Spleen (tissue), 11 donors: ENCODE results near the gene GYPC. TPM values are rescaled to one million over a fixed set of nuclear protein-coding genes. Genes with fewer than 3 reads are reported as not detected.

Source experiments
- DNase-seq: peaks from one replicate; pipeline ENCODE4 v3.0.0-alpha.2; 2020
- H3K27ac ChIP-seq, 8 donors: fragments of 200-600 bp; sonication (generic) in 7 of 8; 1 replicate in 4 of 8; 2 replicates in 4 of 8; pipeline versions ENCODE4 v1.5.0 to v1.8.0; 2016 to 2021; ENCODE audit warnings: inconsistent platforms in 4 of 8, mild to moderate bottlenecking in 4 of 8, moderate library complexity in 1 of 8
- H3K27me3 ChIP-seq, 7 donors: fragments of 200-600 bp; sonication (generic) in 6 of 7; replicated peaks in 1 of 7; 1 replicate in 4 of 7; 2 replicates in 3 of 7; pipeline versions ENCODE4 v1.5.0 to v1.8.0; 2016 to 2021; ENCODE audit warnings: inconsistent platforms in 3 of 7, mild to moderate bottlenecking in 1 of 7
- H3K36me3 ChIP-seq, 6 donors: fragments of 200-600 bp; sonication (generic) in 5 of 6; 1 replicate in 4 of 6; 2 replicates in 2 of 6; pipeline versions ENCODE4 v1.5.0 to v1.8.0; 2016 to 2021; ENCODE audit warnings: inconsistent platforms in 2 of 6
- H3K4me1 ChIP-seq, 6 donors: fragments of 200-600 bp; sonication (generic) in 5 of 6; 1 replicate in 3 of 6; 2 replicates in 3 of 6; pipeline versions ENCODE4 v1.5.0 to v1.8.0; 2016 to 2021; ENCODE audit warnings: inconsistent platforms in 3 of 6
- H3K4me3 ChIP-seq, 8 donors: fragments of 200-600 bp; sonication (generic) in 7 of 8; 1 replicate in 4 of 8; 2 replicates in 4 of 8; pipeline versions ENCODE4 v1.5.0 to v1.8.0; 2016 to 2021; ENCODE audit warnings: inconsistent platforms in 4 of 8, mild to moderate bottlenecking in 4 of 8, moderate library complexity in 2 of 8
- H3K9me3 ChIP-seq, 8 donors: fragments of 200-600 bp; sonication (generic) in 7 of 8; 1 replicate in 4 of 8; 2 replicates in 4 of 8; pipeline versions ENCODE4 v1.5.0 to v1.8.0; 2016 to 2021; ENCODE audit warnings: inconsistent platforms in 4 of 8
- CTCF ChIP-seq, 11 experiments: fragments of 200-600 bp in 7 of 11; fragments of 450-650 bp in 4 of 11; sonication (generic) in 4 of 11; IDR thresholded peaks in 8 of 11; conservative IDR thresholded peaks in 3 of 11; 1 replicate in 7 of 11; 2 replicates in 4 of 11; pipeline versions ENCODE4 v1.4.0 to v1.8.0; 2016 to 2021; ENCODE audit warnings: antibody characterized with exemption in 11 of 11, inconsistent platforms in 4 of 11, mild to moderate bottlenecking in 1 of 11
- POLR2A ChIP-seq, 3 donors: fragments of 450-650 bp; IDR thresholded peaks; one replicate each; pipeline ENCODE4 v1.5.1; 2017; ENCODE audit warnings: antibody characterized with exemption in 3 of 3, mild to moderate bottlenecking in 1 of 3
- POLR2AphosphoS5 ChIP-seq, 3 donors: sonication (generic); formaldehyde crosslinking; IDR thresholded peaks; one replicate each; pipeline ENCODE4 v1.5.1; 2017; ENCODE audit warnings: antibody characterized with exemption in 3 of 3
- WGBS, 5 donors: extraction: QIAGEN DNeasy Blood & Tissue Kit in 3 of 5; methylation state at CpG; one replicate each; pipeline versions ENCODE4 v1.1.5 to v1.1.7; 2013 to 2018; 5-methylcytosine and 5-hydroxymethylcytosine counted together
- intact Hi-C: fragments of 100-400 bp; cut with DNase I; formaldehyde crosslinking; loops from one replicate; pipeline ENCODE4 v1.15.0; 2023; ENCODE audit warnings: low total_unique reads
- polyA plus RNA-seq, 3 donors: library from polyadenylated mRNA; stranded (reverse); fragments of 200-250 nt; gene quantifications; one replicate each; pipeline ENCODE4 v1.2.1, GENCODE V29; 2013
- small RNA-seq, 4 donors: library from RNA; depleted of rRNA; stranded (forward); fragments of <200 nt; gene quantifications; one replicate each; pipeline ENCODE3, GENCODE V24; 2016
- total RNA-seq, 7 donors: library from RNA; depleted of rRNA in 3 of 7; stranded (reverse); fragments of >200 nt in 3 of 7; fragmentation: NEBNext Ultra II Directional in 4 of 7; extraction: Animal tissue kit (Norgen Biotek cat#: 25700) in 4 of 7; gene quantifications; one replicate each; pipeline versions ENCODE4 v1.1.0 to v1.2.1, GENCODE V29; 2016 to 2021
- donor health status: healthy with polysubstance abuse.
- donor health status: DM: no; HTN: no; CAD: no; lungs with moderate emphysema.
- donor health status: DM: no; HTN: no; CAD: no.
- donor health status: Bipolar disorder and iron deficiency.
- donor health status: healthy.
- donor health status: DM: no; HTN: no; CAD: no.
- donor health status: DM: yes; HTN: yes; CAD: no.

GYPC gene
- total and polyA plus RNA-seq, 10 donors, result 86.6 to 202 (median 153) TPM

GRCh38 chr2:126739141-126739540 is 83.2 kb downstream of the GYPC start:
- Histone ChIP-seq H3K9me3 (peaks cover 0 to 8% (median 0%) of the 10 kb centered on the region in 8 donors), H3K4me1 (no peaks in the 10 kb centered on the region), H3K36me3 (no peaks in the 10 kb centered on the region), H3K27ac (no peak overlapping the region), H3K4me3 (no peak overlapping the region), H3K27me3 (no peaks in the 10 kb centered on the region)
- no peak for TF ChIP-seq POLR2A (IDR thresholded peaks at IDR 0.05)
- no peak for TF ChIP-seq POLR2AphosphoS5 (IDR thresholded peaks at IDR 0.05)
- no peak for TF ChIP-seq CTCF (IDR thresholded peaks at IDR 0.05 in 8 of 11, conservative IDR thresholded peaks at IDR 0.05 in 3 of 11)
- WGBS, 5 donors, result 90 to 100% (median 91%) methylated on average over 1 of the region's 1 CpG
- no peak for DNase-seq
- intact Hi-C loops, result no loop called here

- peaks cover 0 to 8% (median 0%) of the 10 kb centered on the region in 8 donors for H3K9me3 ChIP-seq
- H3K27me3 ChIP-seq, result no peaks in the 10 kb centered on the region
- 93 to 95% (median 94%) methylated on average over 3 of the region's 3 CpGs for WGBS, 5 donors
- intact Hi-C loops, result no loop called here
- no peak overlapping the region for H3K27ac ChIP-seq
- no peaks in the 10 kb centered on the region for H3K36me3 ChIP-seq
- no peak overlapping the region for H3K4me3 ChIP-seq
- H3K4me1 ChIP-seq, result no peaks in the 10 kb centered on the region
- DNase-seq, result no peak
- TF ChIP-seq POLR2A (IDR thresholded peaks at IDR 0.05) (no peak), POLR2AphosphoS5 (IDR thresholded peaks at IDR 0.05) (no peak), CTCF (IDR thresholded peaks at IDR 0.05 in 8 of 11, conservative IDR thresholded peaks at IDR 0.05 in 3 of 11) (no peak)
Measured at GRCh38 chr2:126744640-126745039, 88.7 kb downstream of the GYPC start.

Small RNAs within 50 kb of the gene (small RNA-seq; reads per million reads assigned to genes)
- 0 reads per million in 4 donors for gene RNU6-675P

Other genes starting within 250 kb of the GYPC start
- gene TEX51, start 242.7 kb downstream of the GYPC start, total RNA-seq, result not detected
- gene TEX51, start 242.7 kb downstream of the GYPC start, polyA plus RNA-seq, result not detected